DND-41 (cell line): ENCODE data around the gene HOXA2.

Source experiments
- ATAC-seq: fragments of 200-7000 bp; cut with Tn5 transposase; 3 replicates; pipeline ENCODE4 v1.9.1; 2021; ENCODE audit warnings: low read depth; ENCODE audit not compliant: insufficient read depth
- DNase-seq: peaks from one replicate; pipeline ENCODE4 v3.0.0-alpha.2; 2020
- H2AFZ ChIP-seq: 2 replicates; pipeline ENCODE4 v1.6.0; 2012; ENCODE audit warnings: low read depth, low read length
- H3K27ac ChIP-seq: 2 replicates; pipeline ENCODE4 v1.5.1; 2012; ENCODE audit warnings: low read length, inconsistent platforms
- H3K27me3 ChIP-seq: fragments of 200-600 bp; sonication (generic); 2 replicates; pipeline ENCODE4 v1.6.0; 2012; ENCODE audit warnings: low read length, mild to moderate bottlenecking, inconsistent platforms; ENCODE audit not compliant: insufficient read depth, poor library complexity
- H3K36me3 ChIP-seq: 2 replicates; pipeline ENCODE4 v1.5.1; 2012; ENCODE audit warnings: low read length, inconsistent platforms; ENCODE audit not compliant: insufficient read depth
- H3K4me1 ChIP-seq: 2 replicates; pipeline ENCODE4 v1.5.1; 2012; ENCODE audit warnings: mild to moderate bottlenecking, low read length; ENCODE audit not compliant: insufficient read depth
- H3K4me2 ChIP-seq: 2 replicates; pipeline ENCODE4 v1.6.0; 2012; ENCODE audit warnings: mild to moderate bottlenecking, moderate library complexity, low read length, inconsistent platforms; ENCODE audit not compliant: insufficient read depth
- H3K4me3 ChIP-seq, 2 experiments: fragments of 200-600 bp in 1 of 2; shearing (Covaris generic) in 1 of 2; 2 replicates each; pipeline ENCODE4 v1.5.1; 2012 to 2016; ENCODE audit warnings: inconsistent platforms in 2 of 2, low read length in 2 of 2, mild to moderate bottlenecking in 2 of 2, low read depth in 1 of 2, moderate library complexity in 1 of 2
- H3K79me2 ChIP-seq: 2 replicates; pipeline ENCODE4 v1.6.0; 2012; ENCODE audit warnings: low read length, inconsistent platforms; ENCODE audit not compliant: insufficient read depth
- H3K9ac ChIP-seq: 2 replicates; pipeline ENCODE4 v1.6.0; 2012; ENCODE audit warnings: low read depth, mild to moderate bottlenecking, inconsistent platforms, low read length, moderate library complexity
- H3K9me3 ChIP-seq: 2 replicates; pipeline ENCODE4 v1.5.1; 2012; ENCODE audit warnings: low read length, moderate library complexity, mild to moderate bottlenecking, inconsistent platforms; ENCODE audit not compliant: insufficient read depth, severe bottlenecking
- H4K20me1 ChIP-seq: 2 replicates; pipeline ENCODE4 v1.6.0; 2012; ENCODE audit warnings: low read length; ENCODE audit not compliant: insufficient read depth
- CTCF ChIP-seq: IDR thresholded peaks from 2 replicates; pipeline ENCODE4 v1.5.1; 2012; ENCODE audit warnings: borderline replicate concordance, low read length, moderate library complexity, mild to moderate bottlenecking; ENCODE audit not compliant: poor library complexity, severe bottlenecking; ENCODE audit errors: extremely low read depth
- EZH2 ChIP-seq: IDR thresholded peaks from 3 replicates; pipeline ENCODE4 v1.6.1; 2012; ENCODE audit warnings: borderline replicate concordance, low read depth, mild to moderate bottlenecking, moderate library complexity, low read length, inconsistent platforms; ENCODE audit not compliant: severe bottlenecking

The HOXA2 gene

GRCh38 chr7:27092819-27093110 lies 9.7 kb downstream of the HOXA2 start:
- Histone ChIP-seq H4K20me1 (no peaks in the 10 kb centered on the region), H3K79me2 (no peaks in the 10 kb centered on the region), H3K4me3 (no peak overlapping the region), H3K9me3 (no peaks in the 10 kb centered on the region), H3K4me1 (no peaks in the 10 kb centered on the region), H2AFZ (no peak overlapping the region), H3K4me2 (no peak overlapping the region), H3K27me3 (peaks cover 11% of the 10 kb centered on the region), H3K27ac (no peak overlapping the region), H3K36me3 (no peaks in the 10 kb centered on the region), H3K9ac (no peak overlapping the region)
- no peak for DNase-seq
- TF ChIP-seq EZH2 (no peak), CTCF (no peak)
- no peak for ATAC-seq

- peaks cover 11% of the 10 kb centered on the region for H3K27me3 ChIP-seq
- no peak for ATAC-seq
Observed at GRCh38 chr7:27091941-27092818, 10.3 kb downstream of the HOXA2 start.

GRCh38 chr7:27091105-27091504 lies 11.4 kb downstream of the HOXA2 start:
- H3K4me1 ChIP-seq, result no peaks in the 10 kb centered on the region
- TF ChIP-seq EZH2, result no peak
- no peak for TF ChIP-seq CTCF
- no peak overlapping the region for H3K9ac ChIP-seq
- no peak overlapping the region for H3K4me2 ChIP-seq
- ATAC-seq (no peak), DNase-seq (no peak)
- H3K9me3 ChIP-seq, result no peaks in the 10 kb centered on the region
- no peak overlapping the region for H3K4me3 ChIP-seq
- H2AFZ ChIP-seq, result no peak overlapping the region
- no peaks in the 10 kb centered on the region for H4K20me1 ChIP-seq
- no peak overlapping the region for H3K27ac ChIP-seq
- H3K79me2 ChIP-seq, result no peaks in the 10 kb centered on the region
- peaks cover 11% of the 10 kb centered on the region for H3K27me3 ChIP-seq
- H3K36me3 ChIP-seq, result no peaks in the 10 kb centered on the region

More at GRCh38 chr7:27091941-27092818, 10.3 kb downstream of the HOXA2 start:
- Histone ChIP-seq H3K27ac (no peak overlapping the region), H4K20me1 (no peaks in the 10 kb centered on the region), H3K9ac (no peak overlapping the region), H3K4me3 (no peak overlapping the region), H3K9me3 (no peaks in the 10 kb centered on the region), H3K4me1 (no peaks in the 10 kb centered on the region), H3K36me3 (no peaks in the 10 kb centered on the region), H3K79me2 (no peaks in the 10 kb centered on the region), H3K4me2 (no peak overlapping the region), H2AFZ (no peak overlapping the region)
- TF ChIP-seq EZH2 (no peak), CTCF (no peak)
- no peak for DNase-seq
